Spleen (tissue), 7 donors: Measurements from ENCODE around the gene PCNX2.

Experiments
- CTCF ChIP-seq, 11 experiments: fragments of 200-600 bp in 7 of 11; fragments of 450-650 bp in 4 of 11; sonication (generic) in 4 of 11; IDR thresholded peaks in 8 of 11; conservative IDR thresholded peaks in 3 of 11; 1 replicate in 7 of 11; 2 replicates in 4 of 11; pipeline versions ENCODE4 v1.4.0 to v1.8.0; 2016 to 2021; ENCODE audit warnings: antibody characterized with exemption in 11 of 11, inconsistent platforms in 4 of 11, mild to moderate bottlenecking in 1 of 11
- POLR2A ChIP-seq, 3 donors: fragments of 450-650 bp; IDR thresholded peaks; one replicate each; pipeline ENCODE4 v1.5.1; 2017; ENCODE audit warnings: antibody characterized with exemption in 3 of 3, mild to moderate bottlenecking in 1 of 3
- donor health status: DM: no; HTN: no; CAD: no; lungs with moderate emphysema.
- donor health status: DM: no; HTN: no; CAD: no.
- donor health status: DM: no; HTN: no; CAD: no.

DNA sequence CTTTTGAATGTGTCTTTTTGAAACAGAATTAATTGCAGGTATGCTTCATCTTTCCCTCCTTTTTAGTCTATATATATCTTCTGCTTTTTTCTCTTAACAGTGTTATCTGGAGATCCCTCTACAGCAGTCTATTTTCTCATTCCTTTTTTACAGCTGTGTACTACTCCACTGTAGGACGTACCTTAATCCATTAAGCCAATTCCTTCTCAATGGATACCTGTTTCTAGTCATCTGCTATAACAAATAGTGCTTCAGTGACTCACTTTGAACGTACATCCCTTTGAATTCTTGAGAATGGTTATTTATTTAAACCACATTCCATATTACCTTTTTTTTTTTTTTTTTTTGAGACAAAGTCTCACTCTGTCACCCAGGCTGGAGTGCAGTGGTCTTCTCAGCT lies 15.6 kb downstream of the PCNX2 start:
- TF ChIP-seq CTCF (IDR thresholded peaks at IDR 0.05 in 8 of 11, conservative IDR thresholded peaks at IDR 0.05 in 3 of 11) (no peak), POLR2A (IDR thresholded peaks at IDR 0.05) (no peak)
